ENCODE measurements around the gene SLC31A1. TPM values are rescaled to one million over a fixed set of nuclear protein-coding genes. Genes with fewer than 3 reads are reported as not detected.
A peak's percentile ranks its signal among the peaks of the same experiment; 100 is the strongest.
"Not testable (repeated sequence)": the region's sequence is repeated elsewhere in the genome, so short reads cannot be mapped to it uniquely, and the experiment has no call there.

Gene SLC31A1
- polyA plus RNA-seq, 1 experiment: 38.4 TPM

DNA sequence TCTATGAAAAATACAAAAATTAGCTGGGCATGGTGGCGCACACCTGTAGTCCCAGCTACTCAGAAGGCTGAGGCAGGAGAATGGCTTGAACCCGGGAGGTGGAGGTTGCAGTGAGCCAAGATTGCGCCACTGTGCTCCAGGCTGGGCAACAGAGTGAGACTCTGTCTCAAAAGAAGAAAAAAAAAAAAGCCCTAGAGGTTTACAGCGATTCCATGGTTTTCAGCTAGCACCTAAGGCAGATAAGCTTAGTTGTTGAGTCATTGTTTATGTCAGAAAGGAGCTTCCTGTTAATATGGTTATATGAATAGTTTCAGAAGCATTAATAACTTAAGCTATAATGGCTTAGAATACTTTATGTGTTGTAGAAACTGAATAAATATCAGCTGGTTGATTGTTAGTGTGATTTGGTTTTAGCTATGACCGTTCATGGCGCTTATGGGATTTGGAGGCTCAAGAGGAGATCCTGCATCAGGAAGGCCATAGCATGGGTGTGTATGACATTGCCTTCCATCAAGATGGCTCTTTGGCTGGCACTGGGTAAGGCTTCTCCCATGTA lies 68.8 kb downstream of the SLC31A1 start:
- no peak overlapping the region for H3K27ac ChIP-seq (ENCODE audit: low read depth, low read length)
- H3K9me3 ChIP-seq (ENCODE audit: control insufficient read depth, insufficient read depth, low read length): no peaks in the 10 kb centered on the region
- CTCF ChIA-PET: no interaction called here
- TF ChIP-seq, protein P1, sequence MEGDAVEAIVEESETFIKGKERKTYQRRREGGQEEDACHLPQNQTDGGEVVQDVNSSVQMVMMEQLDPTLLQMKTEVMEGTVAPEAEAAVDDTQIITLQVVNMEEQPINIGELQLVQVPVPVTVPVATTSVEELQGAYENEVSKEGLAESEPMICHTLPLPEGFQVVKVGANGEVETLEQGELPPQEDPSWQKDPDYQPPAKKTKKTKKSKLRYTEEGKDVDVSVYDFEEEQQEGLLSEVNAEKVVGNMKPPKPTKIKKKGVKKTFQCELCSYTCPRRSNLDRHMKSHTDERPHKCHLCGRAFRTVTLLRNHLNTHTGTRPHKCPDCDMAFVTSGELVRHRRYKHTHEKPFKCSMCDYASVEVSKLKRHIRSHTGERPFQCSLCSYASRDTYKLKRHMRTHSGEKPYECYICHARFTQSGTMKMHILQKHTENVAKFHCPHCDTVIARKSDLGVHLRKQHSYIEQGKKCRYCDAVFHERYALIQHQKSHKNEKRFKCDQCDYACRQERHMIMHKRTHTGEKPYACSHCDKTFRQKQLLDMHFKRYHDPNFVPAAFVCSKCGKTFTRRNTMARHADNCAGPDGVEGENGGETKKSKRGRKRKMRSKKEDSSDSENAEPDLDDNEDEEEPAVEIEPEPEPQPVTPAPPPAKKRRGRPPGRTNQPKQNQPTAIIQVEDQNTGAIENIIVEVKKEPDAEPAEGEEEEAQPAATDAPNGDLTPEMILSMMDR (IDR thresholded peaks at IDR 0.05; ENCODE audit: low read depth, low read length): no peak
- POLR2A ChIA-PET: interaction anchor here (0.7 kb wide), 1 partner anchor 13 kb away, joined by 4 read pairs; no protein-coding TSS in a partner anchor
- H3K4me3 ChIP-seq (ENCODE audit: low read depth, low read length): no peak overlapping the region
- no peaks in the 10 kb centered on the region for H3K27me3 ChIP-seq (ENCODE audit: control insufficient read depth, insufficient read depth, low read length)
- DNase-seq (ENCODE audit: low read depth, low spot score): no peak

DNA sequence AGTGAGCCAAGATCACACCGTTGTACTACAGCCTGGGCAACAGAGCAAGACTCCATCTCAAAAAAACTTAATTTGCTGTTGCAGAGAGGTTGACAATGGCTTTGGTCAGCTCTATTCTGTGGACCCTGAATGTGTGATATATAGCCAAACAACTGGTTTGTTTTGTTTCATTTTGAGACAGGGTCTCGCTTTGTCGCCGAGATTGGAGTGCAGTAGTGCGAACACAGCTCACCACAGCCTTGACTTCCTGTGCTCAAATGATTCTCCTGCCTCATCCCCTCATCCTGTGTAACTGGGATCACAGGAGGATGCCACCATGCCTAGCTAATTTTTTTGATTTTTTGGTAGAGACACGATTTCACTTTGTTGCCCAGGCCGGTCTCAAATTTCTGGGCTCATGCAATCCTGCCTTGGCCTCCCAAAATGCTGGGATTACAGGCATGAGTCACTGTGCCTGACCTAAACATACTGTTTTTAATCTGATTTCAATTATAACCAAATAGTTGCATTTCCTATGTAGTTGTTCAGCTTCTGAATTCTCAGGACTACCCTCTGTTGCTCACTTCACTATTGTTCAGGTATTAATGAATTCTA lies 72.0 kb downstream of the SLC31A1 start:
- CTCF ChIA-PET: no interaction called here
- no peaks in the 10 kb centered on the region; the same call in 1 of the 2 replicates for H3K9me3 ChIP-seq (ENCODE audit: control insufficient read depth, insufficient read depth, low read length)
- peaks cover 4% of the 10 kb centered on the region for H3K27me3 ChIP-seq (ENCODE audit: control insufficient read depth, insufficient read depth, low read length)
- TF ChIP-seq, protein P1 (IDR thresholded peaks at IDR 0.05; ENCODE audit: low read depth, low read length): no peak
- POLR2A ChIA-PET: interaction anchor here (0.5 kb wide), 1 partner anchor 112 kb away, joined by 4 read pairs; no protein-coding TSS in a partner anchor
- peak overlapping the region; percentile 61 for H3K27ac ChIP-seq (ENCODE audit: low read depth, low read length)
- DNase-seq (ENCODE audit: low read depth, low spot score): no peak
- H3K4me3 ChIP-seq (ENCODE audit: low read depth, low read length): no peak overlapping the region

DNA sequence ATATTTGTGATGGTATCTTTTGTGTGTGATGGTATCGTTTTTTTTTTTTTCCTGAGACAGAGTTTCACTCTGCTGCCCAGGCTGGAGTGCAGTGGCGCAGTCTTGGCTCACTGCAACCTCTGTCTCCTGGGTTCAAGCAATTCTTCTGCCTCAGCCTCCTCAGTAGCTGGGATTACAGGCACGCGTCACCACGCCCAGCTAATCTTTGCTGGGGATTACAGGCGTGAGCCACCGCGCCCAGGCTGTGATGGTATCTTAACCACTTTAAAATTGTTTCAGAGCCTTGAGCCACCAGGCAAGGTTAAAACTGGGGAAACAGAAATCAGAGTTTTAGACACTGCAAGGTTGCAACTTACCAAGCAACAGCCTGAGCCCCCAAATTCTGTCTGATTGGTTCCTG lies 74.9 kb downstream of the SLC31A1 start:
- not testable (repeated sequence) for H3K27ac ChIP-seq (ENCODE audit: low read depth, low read length); H3K9me3 ChIP-seq (ENCODE audit: control insufficient read depth, insufficient read depth, low read length); H3K4me3 ChIP-seq (ENCODE audit: low read depth, low read length); DNase-seq (ENCODE audit: low read depth, low spot score)
- ChIA-PET POLR2A (interaction anchor here (0.6 kb wide), 1 partner anchor 298 kb away, joined by 4 read pairs; no protein-coding TSS in a partner anchor), CTCF (interaction anchor here (1.1 to 1.3 kb wide), 2 partner anchors 21 to 105 kb away, joined by 3 read pairs; no protein-coding TSS in a partner anchor)
- H3K27me3 ChIP-seq (ENCODE audit: control insufficient read depth, insufficient read depth, low read length): peaks cover 20% of the 10 kb centered on the region

DNA sequence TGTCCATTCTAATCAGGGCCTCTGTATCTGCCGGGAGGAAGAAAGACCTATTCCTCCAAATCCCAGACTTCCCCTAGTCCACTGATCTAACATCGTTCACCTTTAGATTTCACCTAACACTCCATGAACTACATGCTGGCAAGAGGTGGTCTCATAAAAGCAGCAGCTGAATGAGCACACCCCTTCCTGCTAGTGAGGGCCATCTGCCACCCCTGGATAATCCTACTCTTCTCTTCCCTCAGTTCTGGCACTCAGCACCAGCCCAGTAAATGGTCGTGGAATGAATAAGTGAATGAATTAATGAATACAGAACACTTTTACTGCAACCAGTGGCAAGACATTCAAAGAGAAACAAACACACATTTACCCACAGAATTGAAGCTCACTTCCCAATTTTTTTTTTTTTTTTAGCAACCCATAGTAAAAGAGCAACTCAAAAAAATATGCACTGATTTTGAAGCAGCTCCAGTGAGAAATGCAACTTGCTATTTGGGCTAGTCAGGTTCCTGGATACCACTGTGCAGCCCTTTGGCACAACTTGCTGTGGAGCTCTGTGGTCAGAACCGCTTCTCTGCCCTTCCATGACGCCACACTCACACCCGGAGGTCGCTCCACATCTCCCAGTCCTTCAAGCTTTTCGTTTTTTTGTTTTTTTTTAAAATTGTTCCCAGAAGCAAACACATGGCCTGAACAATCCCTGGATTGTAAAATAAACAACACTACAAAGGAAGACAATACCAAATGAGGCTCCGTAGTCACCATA lies 75.6 kb downstream of the SLC31A1 start:
- no peak for DNase-seq (ENCODE audit: low read depth, low spot score)
- peaks cover 20% of the 10 kb centered on the region for H3K27me3 ChIP-seq (ENCODE audit: control insufficient read depth, insufficient read depth, low read length)
- no peaks in the 10 kb centered on the region; the same call in 1 of the 2 replicates for H3K9me3 ChIP-seq (ENCODE audit: control insufficient read depth, insufficient read depth, low read length)
- TF ChIP-seq, protein P1 (IDR thresholded peaks at IDR 0.05; ENCODE audit: low read depth, low read length): no peak
- no peak overlapping the region for H3K27ac ChIP-seq (ENCODE audit: low read depth, low read length)
- POLR2A ChIA-PET: no interaction called here
- CTCF ChIA-PET: interaction anchor here (0.7 to 1.1 kb wide), 2 partner anchors 12 to 105 kb away, joined by 3 read pairs; no protein-coding TSS in a partner anchor
- H3K4me3 ChIP-seq (ENCODE audit: low read depth, low read length): no peak overlapping the region

DNA sequence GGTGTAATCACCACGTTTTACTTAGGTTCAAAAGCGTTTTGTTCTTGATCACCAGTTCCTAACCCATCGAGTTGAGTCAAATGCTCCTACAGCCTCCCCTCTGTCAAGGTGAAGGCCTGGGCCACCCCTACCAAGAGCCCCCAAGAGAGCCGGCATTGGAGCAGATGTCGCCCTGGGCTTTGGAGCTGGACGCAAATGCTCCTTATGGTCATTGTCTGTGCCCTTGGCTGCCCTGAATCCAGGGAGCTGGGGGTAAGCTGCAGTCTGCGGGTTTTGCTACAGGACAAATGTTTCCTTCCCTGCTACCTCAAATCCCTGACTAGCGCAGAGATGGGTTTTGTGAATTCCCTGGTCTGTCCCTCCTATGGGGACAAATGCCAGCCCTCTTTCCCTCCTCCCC lies 77.0 kb downstream of the SLC31A1 start:
- H3K27ac ChIP-seq (ENCODE audit: low read depth, low read length): no peak overlapping the region
- ChIA-PET POLR2A (no interaction called here), CTCF (no interaction called here)
- no peak for DNase-seq (ENCODE audit: low read depth, low spot score)
- H3K9me3 ChIP-seq (ENCODE audit: control insufficient read depth, insufficient read depth, low read length): peaks cover 2% of the 10 kb centered on the region; the same call in 1 of the 2 replicates
- peaks cover 27% of the 10 kb centered on the region for H3K27me3 ChIP-seq (ENCODE audit: control insufficient read depth, insufficient read depth, low read length)
- TF ChIP-seq, protein P1 (IDR thresholded peaks at IDR 0.05; ENCODE audit: low read depth, low read length): no peak
- no peak overlapping the region for H3K4me3 ChIP-seq (ENCODE audit: low read depth, low read length)
